CD1c-positive myeloid dendritic cell (primary cell): Measurements from ENCODE around the gene EMILIN2.
"Not testable (repeated sequence)": the region's sequence is repeated elsewhere in the genome, so short reads cannot be mapped to it uniquely, and the experiment has no call there.

ENCODE experiments used
- DNase-seq: peaks from one replicate; pipeline ENCODE4 v3.0.0-alpha.2; 2016; ENCODE audit errors: extremely low spot score

The EMILIN2 gene

GRCh38 chr18:2845172-2845571 is 1.6 kb upstream of the EMILIN2 start:
- DNase-seq, result peak; percentile 92

DNA sequence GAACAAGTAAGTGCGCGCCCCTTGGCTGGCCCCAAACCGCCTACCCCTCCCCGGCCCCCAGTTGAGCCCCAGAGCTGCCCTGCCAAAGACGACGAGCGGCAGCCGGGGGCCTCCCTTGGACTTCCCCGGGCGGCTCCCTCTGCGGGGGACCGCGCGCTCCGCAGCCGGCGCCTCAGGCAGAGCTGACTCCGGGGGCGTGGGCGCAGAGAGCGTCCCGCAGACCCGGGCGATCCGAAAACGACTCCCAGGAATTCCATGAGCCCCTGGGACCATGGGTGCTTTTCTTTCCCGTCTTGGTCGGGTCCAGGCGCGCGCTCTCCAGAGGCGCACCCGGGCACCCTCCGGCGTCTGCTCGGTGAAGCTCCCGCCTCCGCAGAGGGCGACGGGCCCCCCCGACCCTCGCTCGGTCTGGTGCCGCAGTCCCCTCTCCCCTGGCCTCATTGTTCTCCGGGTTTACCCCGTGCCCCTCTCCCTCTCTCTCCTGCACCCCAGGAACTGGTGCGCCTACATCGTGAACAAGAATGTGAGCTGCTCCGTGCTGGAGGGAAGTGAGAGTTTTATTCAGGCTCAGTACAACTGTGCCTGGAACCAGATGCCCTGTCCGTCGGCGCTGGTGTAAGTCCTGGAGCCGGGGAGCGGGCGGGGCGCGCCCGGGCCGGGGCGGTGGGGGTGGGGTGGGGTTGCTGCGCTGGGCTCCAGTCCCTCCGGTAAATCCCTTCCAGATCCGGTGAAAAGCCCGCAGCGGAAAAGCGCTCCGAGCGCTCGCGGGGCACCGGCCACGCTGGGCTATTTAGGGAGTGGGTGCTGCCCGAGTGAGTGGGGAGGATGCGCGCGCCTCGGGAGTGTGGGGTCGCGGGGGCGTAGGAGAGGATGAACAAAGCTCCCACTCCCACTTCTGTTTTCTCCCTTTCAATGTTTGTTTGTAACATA is 776 bp downstream of the EMILIN2 start:
- DNase-seq, result peak; percentile 67

DNA sequence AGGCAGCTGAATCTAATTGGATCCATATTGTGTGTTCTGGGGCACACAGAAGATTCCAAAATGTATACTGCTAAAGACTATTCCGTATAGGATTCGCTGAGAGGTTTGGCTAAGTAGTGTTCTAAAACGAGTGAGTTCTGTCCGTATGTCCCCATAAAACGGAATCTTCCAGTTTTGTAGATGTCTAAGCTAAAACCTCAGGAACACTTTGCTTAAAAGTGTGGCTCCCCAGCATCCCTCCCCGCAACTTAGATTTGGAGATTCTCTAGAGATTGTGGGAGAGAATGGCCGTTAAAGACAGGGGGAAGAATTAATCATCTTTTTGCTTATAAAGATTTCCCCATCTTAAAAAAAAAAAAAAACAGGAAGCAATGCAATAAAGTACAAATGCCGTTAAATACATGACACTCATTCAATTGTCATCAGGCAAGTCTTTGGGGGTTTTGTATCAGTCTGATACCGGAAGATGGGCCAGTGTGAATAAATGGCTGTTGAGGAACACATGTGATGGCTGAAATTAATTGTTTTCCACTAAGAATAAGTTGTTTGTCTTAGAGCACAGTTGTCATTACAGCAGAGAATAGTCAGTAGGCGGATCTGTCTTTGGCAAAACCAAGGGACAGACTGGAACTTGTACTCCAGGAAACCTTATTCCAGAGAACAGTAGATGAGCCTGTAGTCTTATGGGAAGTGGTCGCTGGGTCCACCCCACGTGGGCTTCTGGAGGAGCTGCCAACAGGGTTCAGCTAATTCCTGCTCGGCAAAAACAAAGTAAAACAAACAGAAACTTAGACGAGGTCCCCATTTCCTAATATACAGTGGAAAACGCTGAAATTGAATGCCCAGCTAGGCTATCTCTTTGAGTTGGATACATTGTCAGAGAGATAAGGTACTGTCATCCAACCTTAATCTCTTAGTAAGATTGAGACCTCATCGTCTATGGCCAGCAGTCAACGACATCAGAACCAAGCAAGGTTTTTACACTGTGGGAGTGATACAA is 1.7 kb downstream of the EMILIN2 start:
- DNase-seq, result peak; percentile 65

- DNase-seq, result no peak
These were observed 4.0 kb downstream of the EMILIN2 start for GRCh38 chr18:2850816-2851215.

DNA sequence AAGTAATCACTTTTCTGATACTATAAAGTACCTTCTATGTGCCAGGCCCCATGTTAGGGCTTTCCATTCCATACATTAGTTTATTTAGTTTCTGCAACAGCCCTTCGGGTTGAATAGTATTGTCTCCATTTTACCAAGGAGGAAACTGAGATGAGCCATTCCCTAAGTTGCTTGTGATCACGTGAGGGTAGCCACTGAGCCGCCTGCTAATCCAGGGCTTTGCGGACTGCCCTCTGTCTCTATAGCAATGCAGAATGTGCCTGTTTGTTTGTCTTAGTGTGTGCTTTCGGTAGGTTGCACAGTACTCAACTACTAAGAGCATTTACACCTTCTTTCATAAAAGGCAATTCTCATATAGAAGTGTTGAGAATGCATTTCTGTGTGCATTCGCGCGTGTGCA is 5.0 kb downstream of the EMILIN2 start:
- DNase-seq, result no peak

DNA sequence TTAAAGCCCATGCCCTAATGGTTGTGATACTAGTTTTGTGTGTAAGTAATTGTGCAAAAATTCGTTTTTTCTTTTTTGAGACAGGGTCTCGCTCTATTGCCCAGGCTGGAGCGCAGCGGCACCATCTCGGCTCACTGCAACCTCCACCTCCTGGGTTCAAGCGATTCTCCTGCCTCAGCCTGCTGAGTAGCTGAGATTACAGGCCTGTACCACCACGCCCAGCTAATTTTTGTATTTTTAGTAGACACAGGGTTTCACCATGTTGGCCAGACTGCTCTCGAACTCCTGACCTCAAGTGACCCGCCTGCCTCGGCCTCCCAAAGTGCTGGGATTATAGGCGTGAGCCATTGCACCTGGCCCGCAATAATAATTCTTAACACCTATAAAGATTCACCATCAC is 5.7 kb downstream of the EMILIN2 start:
- not testable (repeated sequence) for DNase-seq

DNA sequence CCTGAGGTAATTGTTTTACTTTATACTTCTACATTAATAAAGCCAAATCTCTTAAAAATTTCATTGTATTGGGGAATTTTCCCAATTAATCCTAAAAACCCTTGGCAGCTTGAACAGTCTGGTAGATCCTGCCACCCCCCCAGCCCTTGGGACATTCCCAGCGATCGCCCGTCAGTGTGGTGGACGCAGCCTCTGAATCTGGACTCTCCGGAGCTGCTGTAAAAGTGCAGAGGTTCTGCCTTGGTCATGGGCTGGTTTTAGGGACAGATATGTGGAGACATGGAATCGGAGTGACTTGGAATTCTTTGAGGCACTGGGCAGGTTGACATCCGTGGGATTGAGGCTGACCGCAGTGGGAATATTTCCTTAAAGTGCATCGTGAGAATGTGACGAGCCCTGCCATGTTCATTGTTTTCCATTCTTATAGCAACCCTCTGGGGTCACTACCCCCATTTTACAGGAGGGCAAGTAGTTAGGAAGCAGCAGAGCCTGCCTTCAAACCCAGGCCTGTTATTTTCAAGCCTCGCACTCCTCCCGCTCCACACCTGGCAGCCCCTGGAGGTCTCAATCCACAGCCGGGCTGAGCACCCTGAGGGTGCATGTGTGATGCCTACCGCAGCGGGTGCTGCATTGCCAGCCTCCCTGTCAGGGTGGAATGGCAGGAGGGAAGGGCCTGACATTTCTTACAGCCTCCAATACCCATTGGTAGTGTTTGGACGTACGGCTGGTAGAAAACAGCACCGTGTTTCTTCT is 6.5 kb downstream of the EMILIN2 start:
- no peak for DNase-seq

GRCh38 chr18:2853926-2854664 is 7.3 kb downstream of the EMILIN2 start:
- DNase-seq, result no peak

DNA sequence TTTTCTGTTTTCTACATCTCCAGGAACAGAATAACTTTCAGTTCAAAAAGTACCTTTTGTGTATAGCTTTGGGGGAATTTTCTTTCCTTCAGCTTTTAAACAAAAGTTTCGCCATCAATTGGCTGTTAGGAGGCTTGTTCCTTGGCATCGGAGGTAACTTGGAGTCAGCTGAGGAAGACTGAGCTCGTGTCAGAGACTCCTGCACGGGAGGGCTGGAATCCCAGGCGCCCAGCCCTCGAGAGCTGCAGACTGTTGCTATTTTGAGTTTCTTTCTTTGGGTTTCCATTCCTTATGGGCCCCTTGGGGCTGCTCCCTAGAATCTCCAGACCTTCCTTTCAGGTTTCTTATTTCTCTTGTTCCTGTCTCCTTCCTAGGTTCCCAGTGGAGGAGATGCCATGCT is 8.1 kb downstream of the EMILIN2 start:
- DNase-seq, result no peak

GRCh38 chr18:2855560-2856350 is 8.9 kb downstream of the EMILIN2 start:
- DNase-seq, result no peak

DNA sequence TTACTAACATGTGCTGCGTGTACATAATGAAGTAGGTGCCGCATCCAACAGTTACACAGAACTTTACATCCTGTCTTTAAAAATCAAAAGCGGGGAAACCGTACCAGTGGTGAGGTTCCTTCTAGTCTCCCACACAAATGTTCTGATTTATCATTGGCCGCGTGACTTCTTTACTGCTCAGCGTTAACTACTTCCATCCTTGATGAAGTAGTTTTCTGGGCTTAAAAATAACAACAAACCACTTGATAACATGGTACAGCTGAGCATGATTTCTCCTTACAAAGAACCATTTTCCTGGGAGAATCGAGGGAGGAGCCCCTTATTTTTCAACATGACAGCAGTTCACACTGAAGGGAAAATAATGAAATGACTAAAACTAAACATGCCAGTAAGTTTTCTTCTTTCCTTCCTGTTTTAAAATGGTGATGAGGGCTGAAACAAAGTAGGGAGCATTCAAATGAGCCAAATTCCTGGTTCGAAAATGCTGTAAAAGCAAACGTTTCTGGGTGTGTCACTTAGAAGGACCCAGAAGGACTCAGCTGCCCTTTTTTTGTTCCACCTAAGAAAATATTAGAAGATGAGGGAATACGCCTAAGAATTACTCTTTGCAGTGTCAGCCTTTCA is 9.9 kb downstream of the EMILIN2 start:
- peak; percentile 78 for DNase-seq

GRCh38 chr18:2857491-2858131 is 10.8 kb downstream of the EMILIN2 start:
- DNase-seq, result peak; percentile 95

DNA sequence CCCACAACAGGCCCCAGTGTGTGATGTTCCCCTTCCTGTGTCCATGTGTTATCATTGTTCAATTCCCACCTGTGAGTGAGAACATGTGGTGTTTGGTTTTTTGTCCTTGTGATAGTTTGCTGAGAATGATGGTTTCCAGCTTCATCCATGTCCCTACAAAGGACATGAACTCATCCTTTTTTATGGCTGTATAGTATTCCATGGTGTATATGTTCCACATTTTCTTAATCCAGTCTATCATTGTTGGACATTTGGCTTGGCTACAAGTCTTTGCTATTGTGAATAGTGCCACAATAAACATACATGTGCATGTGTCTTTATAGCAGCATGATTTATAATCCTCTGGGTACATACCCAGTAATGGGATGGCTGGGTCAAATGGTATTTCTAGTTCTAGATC is 13.6 kb downstream of the EMILIN2 start:
- not testable (repeated sequence) for DNase-seq

GRCh38 chr18:2863997-2864396 is 17.2 kb downstream of the EMILIN2 start:
- DNase-seq, result not testable (repeated sequence)

DNA sequence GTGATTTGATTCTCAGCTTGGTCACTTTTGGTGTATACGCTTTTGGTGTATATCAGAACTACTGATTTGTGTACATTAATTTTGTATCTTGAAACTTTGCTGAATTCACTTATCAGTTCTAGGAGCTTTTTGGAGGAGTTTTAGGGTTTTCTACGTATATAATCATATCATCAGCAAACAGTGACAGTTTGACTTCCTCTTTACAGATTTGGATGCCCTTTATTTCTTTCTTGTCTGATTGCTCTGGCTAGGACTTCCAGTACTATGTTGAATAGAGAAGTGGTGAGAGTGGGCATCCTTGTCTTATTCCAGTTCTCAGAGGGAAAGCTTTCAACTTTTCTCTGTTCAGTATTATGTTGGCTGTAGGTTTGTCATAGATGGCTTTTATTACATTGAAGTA is 19.7 kb downstream of the EMILIN2 start:
- not testable (repeated sequence) for DNase-seq

GRCh38 chr18:2869207-2869606 is 22.4 kb downstream of the EMILIN2 start:
- no peak for DNase-seq

DNA sequence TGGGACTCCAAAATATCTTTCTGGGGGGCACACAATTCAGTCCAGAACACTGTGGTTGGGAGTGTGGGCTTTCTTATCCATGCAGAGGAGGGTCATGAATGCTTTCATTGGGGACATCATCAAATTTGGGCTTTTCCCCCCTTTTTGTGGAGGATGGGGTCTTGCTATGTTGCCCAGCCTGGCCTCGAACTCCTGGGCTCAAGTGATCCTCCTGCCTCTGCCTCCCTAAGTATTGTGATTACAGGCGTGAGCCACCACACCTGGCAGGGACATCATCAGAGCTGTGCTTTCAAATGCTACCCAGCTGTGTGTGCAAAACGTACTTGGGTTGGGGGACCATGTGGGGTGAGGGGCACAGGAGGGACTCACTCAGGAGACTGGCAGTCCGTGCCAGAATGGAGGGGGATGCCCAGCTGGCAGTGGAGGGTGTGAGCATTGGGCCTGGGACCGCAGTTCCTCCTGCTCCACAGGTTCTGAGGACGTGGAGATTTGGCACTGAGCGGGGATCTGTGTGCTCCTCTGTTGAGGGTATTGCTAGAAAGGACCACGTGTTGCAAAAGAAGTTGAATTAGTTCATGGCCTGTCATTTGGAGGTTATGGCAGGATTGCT is 24.4 kb downstream of the EMILIN2 start:
- no peak for DNase-seq

DNA sequence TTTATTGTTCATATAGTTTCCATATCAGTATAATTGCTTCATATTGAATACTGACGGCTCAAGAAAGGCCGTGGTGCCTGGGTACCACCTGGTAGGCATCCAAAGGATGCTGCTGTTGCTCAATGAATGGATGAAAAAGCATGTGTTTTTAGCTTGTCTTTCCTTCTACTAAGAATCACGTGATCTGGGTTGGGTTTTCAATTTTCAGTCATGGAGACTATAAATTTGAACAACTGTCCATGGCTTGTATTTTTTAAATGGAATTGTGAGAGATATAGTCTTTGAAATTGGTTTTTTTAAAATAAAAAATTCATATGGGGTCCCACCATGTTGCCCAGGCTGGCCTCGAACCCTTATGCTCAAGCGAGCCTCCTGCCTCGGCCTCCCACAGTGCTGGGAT is 25.3 kb downstream of the EMILIN2 start:
- DNase-seq, result no peak

DNA sequence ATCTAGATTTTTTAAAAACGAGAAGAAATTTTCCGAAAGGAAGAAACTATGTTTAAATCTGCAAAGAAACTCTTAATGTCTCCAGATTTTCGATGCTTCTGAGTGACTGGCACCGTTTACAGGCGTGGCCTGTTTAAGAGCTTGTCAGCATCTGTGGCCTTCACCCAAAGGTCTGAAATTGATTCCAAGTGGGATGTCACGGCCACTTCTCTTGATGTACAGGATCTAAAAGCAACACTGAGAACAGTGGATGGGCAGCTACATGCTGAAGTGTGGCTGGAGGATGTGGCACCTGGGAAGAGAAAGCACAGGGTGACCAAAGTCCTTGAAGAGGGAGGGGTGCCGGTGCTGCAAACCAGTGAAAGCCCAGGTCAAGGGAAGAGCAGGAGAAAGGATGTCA is 28.0 kb downstream of the EMILIN2 start:
- DNase-seq, result no peak
